Fibroblast of lung (primary cell): ENCODE data around the gene EXOC6B. TPM values are rescaled to one million over a fixed set of nuclear protein-coding genes. Genes with fewer than 3 reads are reported as not detected.

Experiments
- DNase-seq, 2 donors: peaks; one replicate each; pipeline versions ENCODE4 v3.0.0 to v3.0.0-alpha.2; 2010; ENCODE audit warnings: low read depth in 2 of 2
- H2AFZ ChIP-seq: 2 replicates; pipeline ENCODE4 v1.5.1; 2012; ENCODE audit warnings: low read length, control low read depth, inconsistent platforms
- H3K27ac ChIP-seq: 2 replicates; pipeline ENCODE4 v1.5.1; 2011; ENCODE audit warnings: low read length, control low read depth; ENCODE audit not compliant: insufficient read depth
- H3K27me3 ChIP-seq: 2 replicates; pipeline ENCODE4 v1.5.1; 2011; ENCODE audit warnings: mild to moderate bottlenecking, low read length; ENCODE audit not compliant: control insufficient read depth, insufficient read depth
- H3K36me3 ChIP-seq: 2 replicates; pipeline ENCODE4 v1.5.1; 2011; ENCODE audit warnings: low read length; ENCODE audit not compliant: control insufficient read depth, insufficient read depth
- H3K4me1 ChIP-seq: 2 replicates; pipeline ENCODE4 v1.5.1; 2011; ENCODE audit warnings: low read length; ENCODE audit not compliant: control insufficient read depth, insufficient read depth; ENCODE audit errors: extremely low read depth
- H3K4me2 ChIP-seq: 2 replicates; pipeline ENCODE4 v1.5.1; 2011; ENCODE audit warnings: low read length, control low read depth; ENCODE audit not compliant: insufficient read depth; ENCODE audit errors: extremely low read depth
- H3K4me3 ChIP-seq, 4 experiments: fragments of 200-600 bp in 1 of 4; sonication (generic) in 1 of 4; replicated peaks in 1 of 4; 2 replicates each; pipeline ENCODE4 v1.5.1; 2011 to 2016; ENCODE audit warnings: low read length in 4 of 4, low read depth in 3 of 4, mild to moderate bottlenecking in 3 of 4, control low read depth in 2 of 4, inconsistent platforms in 1 of 4, mixed read lengths in 1 of 4; ENCODE audit not compliant: insufficient read depth in 1 of 4; ENCODE audit errors: control extremely low read depth in 1 of 4
- H3K79me2 ChIP-seq: 2 replicates; pipeline ENCODE4 v1.5.1; 2012; ENCODE audit warnings: mild to moderate bottlenecking, low read length, inconsistent platforms; ENCODE audit not compliant: control insufficient read depth, insufficient read depth
- H3K9ac ChIP-seq: 2 replicates; pipeline ENCODE4 v1.5.1; 2011; ENCODE audit warnings: mild to moderate bottlenecking, low read length, control low read depth; ENCODE audit not compliant: insufficient read depth
- H3K9me3 ChIP-seq: 2 replicates; pipeline ENCODE4 v1.5.1; 2012; ENCODE audit warnings: low read depth, low read length; ENCODE audit not compliant: control insufficient read depth, insufficient read depth
- H4K20me1 ChIP-seq: 2 replicates; pipeline ENCODE4 v1.5.1; 2011; ENCODE audit warnings: low read length; ENCODE audit not compliant: control insufficient read depth, insufficient read depth; ENCODE audit errors: extremely low read depth
- CTCF ChIP-seq, 2 donors: IDR thresholded peaks in 1 of 2; conservative IDR thresholded peaks in 1 of 2; 1 replicate in 1 of 2; 2 replicates in 1 of 2; pipeline ENCODE4 v1.5.1; 2011 to 2012; ENCODE audit warnings: low read length in 2 of 2, control low read depth in 1 of 2, inconsistent platforms in 1 of 2, low read depth in 1 of 2, mild to moderate bottlenecking in 1 of 2
- EZH2 ChIP-seq: IDR thresholded peaks from 2 replicates; pipeline ENCODE4 v1.5.1; 2012; ENCODE audit warnings: low read length, control low read depth, mild to moderate bottlenecking; ENCODE audit errors: missing control alignments
- polyA plus RNA-seq, 2 donors: library from polyadenylated mRNA; depleted of rRNA in 1 of 2; stranded (reverse) in 1 of 2; unstranded in 1 of 2; fragments of >200 nt; gene quantifications; 2 replicates each; pipeline ENCODE4 v1.2.1, GENCODE V29; 2011 to 2012; ENCODE audit warnings: missing spikeins in 1 of 2
- total RNA-seq: library from RNA; depleted of rRNA; stranded (reverse); fragments of >200 nt; gene quantifications from 2 replicates; pipeline ENCODE4 v1.2.1, GENCODE V29; 2014

Gene EXOC6B
- total and polyA plus RNA-seq, 2 donors (not counting 1 experiment from before 2014, with no cell fraction given): 26.3 to 36.5 TPM

GRCh38 chr2:72139874-72140620 is 685.8 kb downstream of the EXOC6B start:
- no peak for DNase-seq
- H3K4me2 ChIP-seq: no peak overlapping the region
- peaks cover 2% of the 10 kb centered on the region for H4K20me1 ChIP-seq
- no peak overlapping the region for H3K4me3 ChIP-seq
- no peak overlapping the region for H3K27ac ChIP-seq
- H3K79me2 ChIP-seq: no peaks in the 10 kb centered on the region
- H3K9ac ChIP-seq: no peak overlapping the region
- peaks cover 20% of the 10 kb centered on the region for H3K27me3 ChIP-seq
- H3K9me3 ChIP-seq: no peaks in the 10 kb centered on the region
- peaks cover 2% of the 10 kb centered on the region for H3K4me1 ChIP-seq
- H3K36me3 ChIP-seq: no peaks in the 10 kb centered on the region
- H2AFZ ChIP-seq: no peak overlapping the region
- TF ChIP-seq CTCF (conservative IDR thresholded peaks at IDR 0.05 in 1 of 2, IDR thresholded peaks at IDR 0.05 in 1 of 2; ENCODE audit: low read depth in 1 of 2, low read length in 2 of 2): no peak
- no peak for TF ChIP-seq EZH2

GRCh38 chr2:72139471-72139873 is 686.4 kb downstream of the EXOC6B start:
- H3K9ac ChIP-seq: no peak overlapping the region
- H3K4me3 ChIP-seq: no peak overlapping the region
- peaks cover 17% of the 10 kb centered on the region for H3K27me3 ChIP-seq
- H3K27ac ChIP-seq: no peak overlapping the region
- peaks cover 2% of the 10 kb centered on the region for H3K4me1 ChIP-seq
- no peaks in the 10 kb centered on the region for H3K36me3 ChIP-seq
- H3K9me3 ChIP-seq: no peaks in the 10 kb centered on the region
- H2AFZ ChIP-seq: no peak overlapping the region
- no peak for DNase-seq
- TF ChIP-seq CTCF (conservative IDR thresholded peaks at IDR 0.05 in 1 of 2, IDR thresholded peaks at IDR 0.05 in 1 of 2; ENCODE audit: low read depth in 1 of 2, low read length in 2 of 2): no peak
- no peak for TF ChIP-seq EZH2
- H3K4me2 ChIP-seq: no peak overlapping the region
- peaks cover 2% of the 10 kb centered on the region for H4K20me1 ChIP-seq
- no peaks in the 10 kb centered on the region for H3K79me2 ChIP-seq

GRCh38 chr2:72138921-72139381 is 686.9 kb downstream of the EXOC6B start:
- no peak overlapping the region for H2AFZ ChIP-seq
- DNase-seq: peak in 1 of 2 donors; percentile 54
- H3K79me2 ChIP-seq: no peaks in the 10 kb centered on the region
- H3K4me3 ChIP-seq: no peak overlapping the region
- H3K36me3 ChIP-seq: no peaks in the 10 kb centered on the region
- H3K9ac ChIP-seq: no peak overlapping the region
- peaks cover 2% of the 10 kb centered on the region for H4K20me1 ChIP-seq
- H3K27ac ChIP-seq: no peak overlapping the region
- no peaks in the 10 kb centered on the region for H3K9me3 ChIP-seq
- no peak overlapping the region for H3K4me2 ChIP-seq
- H3K27me3 ChIP-seq: peaks cover 14% of the 10 kb centered on the region
- peaks cover 2% of the 10 kb centered on the region for H3K4me1 ChIP-seq
- no peak for TF ChIP-seq EZH2
